HEK293T (cell line): Measurements from ENCODE around the gene TK2.

Experiments
- ARNT ChIP-seq: fragments of 450-650 bp; IDR thresholded peaks from 2 replicates; pipeline ENCODE4 v1.6.1; 2017; ENCODE audit warnings: mild to moderate bottlenecking
- ELF4 ChIP-seq: fragments of 450-650 bp; IDR thresholded peaks from 2 replicates; pipeline ENCODE4 v1.6.1; 2017; ENCODE audit warnings: antibody characterized with exemption
- FOXA1 ChIP-seq: fragments of 450-650 bp; IDR thresholded peaks from 2 replicates; pipeline ENCODE4 v1.6.1; 2016; ENCODE audit warnings: mild to moderate bottlenecking
- FOXM1 ChIP-seq: fragments of 450-650 bp; IDR thresholded peaks from 2 replicates; pipeline ENCODE4 v1.6.1; 2017; ENCODE audit warnings: mild to moderate bottlenecking, borderline replicate concordance
- HDGF ChIP-seq: fragments of 450-650 bp; IDR thresholded peaks from 2 replicates; pipeline ENCODE4 v1.6.1; 2017; ENCODE audit warnings: antibody characterized with exemption, borderline replicate concordance
- L3MBTL2 ChIP-seq: fragments of 450-650 bp; conservative IDR thresholded peaks from 2 replicates; pipeline ENCODE4 v1.6.1; 2016; ENCODE audit warnings: mild to moderate bottlenecking
- LEF1 ChIP-seq: fragments of 450-650 bp; IDR thresholded peaks from 2 replicates; pipeline ENCODE4 v1.6.1; 2017; ENCODE audit warnings: mild to moderate bottlenecking, borderline replicate concordance
- SP1 ChIP-seq: fragments of 450-650 bp; IDR thresholded peaks from 2 replicates; pipeline ENCODE4 v1.6.1; 2017
- TARDBP ChIP-seq: fragments of 450-650 bp; IDR thresholded peaks from 2 replicates; pipeline ENCODE4 v1.6.1; 2016

DNA sequence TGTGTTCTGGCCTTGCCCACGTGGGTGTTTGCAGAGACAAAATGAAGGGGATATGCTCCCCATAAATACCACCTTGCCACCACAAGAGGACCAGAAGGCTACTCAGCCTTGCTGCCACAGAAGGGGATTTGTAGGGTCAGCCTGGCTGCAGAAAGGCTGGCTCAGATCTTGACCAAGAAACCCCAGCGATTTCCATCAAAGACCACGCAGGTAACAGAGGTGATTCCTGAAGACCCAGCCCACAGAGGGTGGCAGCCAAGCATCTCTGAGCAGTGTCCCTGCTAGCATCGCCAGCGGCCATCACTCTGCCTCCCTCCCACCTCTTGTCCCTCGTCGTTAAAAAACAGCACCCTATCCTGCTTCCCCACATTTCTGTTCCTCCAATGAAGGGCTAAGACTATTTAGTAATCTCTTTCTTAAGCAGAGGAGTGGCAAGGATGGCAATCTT, 68.0 kb downstream of the TK2 start:
- TF ChIP-seq TARDBP (no peak), FOXM1 (no peak), SP1 (no peak), HDGF (no peak), L3MBTL2 (no peak), FOXA1 (no peak), ELF4 (no peak), ARNT (no peak), LEF1 (no peak)
